ENCODE data around the gene DNAJC18.

GRCh38 chr5:139439013-139439903, at the start of gene DNAJC18:
- TF ChIP-seq EZH2 (IDR thresholded peaks at IDR 0.05; ENCODE audit: borderline replicate concordance, low read depth, low read length, severe bottlenecking) (no peak), CTCF (IDR thresholded peaks at IDR 0.05; ENCODE audit: borderline replicate concordance, extremely low read depth, low read length, poor library complexity, severe bottlenecking) (no peak)
